Activated naive CD4-positive, alpha-beta T cell treated with anti-CD3 and anti-CD28 coated beads for 36 hours (primary cell): ENCODE data around the gene CCS. TPM values are rescaled to one million over a fixed set of nuclear protein-coding genes. Genes with fewer than 3 reads are reported as not detected.
"Not testable (repeated sequence)": the region's sequence is repeated elsewhere in the genome, so short reads cannot be mapped to it uniquely, and the experiment has no call there.

Experiments used
- CTCF ChIA-PET: fragments of 350-600 bp; sonication (Branson Sonifier 250); formaldehyde crosslinking; loops from one replicate; lab custom pipeline; 2021; ENCODE audit warnings: antibody characterized with exemption; lab: Charles Lee
- DNase-seq: peaks from one replicate; pipeline ENCODE4 v3.0.0-alpha.2; 2020
- H3K27ac Mint-ChIP-seq: one replicate; pipeline ENCODE4 v1.8.0; 2021; ENCODE audit warnings: mild to moderate bottlenecking, mixed read lengths
- H3K27me3 Mint-ChIP-seq: one replicate; pipeline ENCODE4 v1.8.0; 2021; ENCODE audit warnings: low read depth, mixed read lengths
- H3K36me3 Mint-ChIP-seq: one replicate; pipeline ENCODE4 v1.8.0; 2021; ENCODE audit warnings: low read depth, mixed read lengths
- H3K4me1 Mint-ChIP-seq: one replicate; pipeline ENCODE4 v1.8.0; 2021; ENCODE audit warnings: low read depth, mixed read lengths
- H3K4me3 Mint-ChIP-seq: one replicate; pipeline ENCODE4 v1.8.0; 2021; ENCODE audit warnings: mild to moderate bottlenecking, moderate library complexity, mixed read lengths
- H3K9me3 Mint-ChIP-seq: one replicate; pipeline ENCODE4 v1.8.0; 2021; ENCODE audit warnings: mixed read lengths
- intact Hi-C: fragments of 100-400 bp; cut with micrococcal nuclease; formaldehyde crosslinking; loops from one replicate; pipeline ENCODE4 v1.15.1; 2023
- total RNA-seq, 2 experiments: library from RNA; stranded (reverse); gene quantifications; one replicate each; pipeline ENCODE4 v1.2.3, GENCODE V29; 2021

Gene CCS
- total RNA-seq: 10 to 100 TPM; 22.6 to 22.8 TPM

DNA sequence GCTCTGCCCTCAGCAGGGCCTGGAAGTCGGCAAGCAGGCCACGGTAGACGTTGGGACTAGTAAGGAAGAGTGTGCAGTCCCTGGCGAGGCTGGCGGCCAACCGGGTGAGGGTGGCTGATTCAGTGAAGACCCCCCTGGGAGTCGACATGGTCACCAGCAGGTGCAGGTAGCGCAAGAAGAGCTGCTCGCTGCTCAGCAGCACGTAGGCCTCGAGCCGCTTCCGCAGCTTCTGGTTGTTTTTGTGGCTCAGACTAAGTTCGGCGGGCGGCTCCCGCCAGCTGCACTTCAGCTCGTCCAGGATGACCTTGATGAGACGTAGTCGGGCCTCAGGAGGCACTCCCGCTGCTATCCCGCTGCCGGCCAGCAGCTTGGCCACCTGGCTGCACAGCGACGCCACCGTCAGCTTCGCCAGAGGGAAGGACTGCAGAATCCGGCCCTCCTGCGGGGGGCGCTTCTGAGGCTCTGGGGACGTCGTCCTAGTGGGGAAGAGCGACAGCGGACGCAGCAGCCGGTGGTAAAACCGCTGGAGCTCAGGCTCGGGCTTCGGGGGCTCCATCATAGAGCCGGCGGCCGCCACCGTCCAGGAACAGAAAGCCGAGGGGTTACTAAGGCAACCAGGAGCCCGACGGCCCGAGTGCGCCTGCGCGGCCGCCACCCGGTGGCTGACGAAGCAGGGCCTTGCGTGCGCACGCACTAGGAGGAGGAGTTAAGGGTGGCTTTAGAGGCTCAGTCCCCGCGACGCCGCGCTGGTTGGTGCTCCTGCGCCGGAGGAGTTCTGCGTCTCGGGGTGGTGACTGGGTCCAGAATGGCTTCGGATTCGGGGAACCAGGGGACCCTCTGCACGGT, at the start of gene CCS, which contains the start of gene CCDC87:
TSS of gene CCS (plus strand) at position 729 of the 846 bp plus-strand sequence. CDS start at position 806, 77 bp downstream.
TSS of gene CCDC87 (minus strand) at position 607 of the 846 bp plus-strand sequence. CDS start at position 559, 48 bp downstream.
- CTCF ChIA-PET: interaction anchor here (0.5 to 2.0 kb wide), 16 partner anchors 10 to 382 kb away, joined by 3 to 8 read pairs (median 3); partner anchors contain the start of genes RBM4 and RBM4B
- Mint-ChIP-seq H3K4me1 (peaks cover 30% of the 10 kb centered on the region), H3K36me3 (peaks cover 5% of the 10 kb centered on the region), H3K27me3 (no peaks in the 10 kb centered on the region), H3K4me3 (peak within 1 kb of the TSS; percentile 100), H3K9me3 (no peaks in the 10 kb centered on the region), H3K27ac (peak within 1 kb of the TSS; percentile 98)
- DNase-seq: peak; percentile 98
- intact Hi-C loops: loop anchor here (1.0 kb wide), 3 partner anchors 24 to 86 kb away; partner anchors contain the start of genes RBM14 and RBM4

DNA sequence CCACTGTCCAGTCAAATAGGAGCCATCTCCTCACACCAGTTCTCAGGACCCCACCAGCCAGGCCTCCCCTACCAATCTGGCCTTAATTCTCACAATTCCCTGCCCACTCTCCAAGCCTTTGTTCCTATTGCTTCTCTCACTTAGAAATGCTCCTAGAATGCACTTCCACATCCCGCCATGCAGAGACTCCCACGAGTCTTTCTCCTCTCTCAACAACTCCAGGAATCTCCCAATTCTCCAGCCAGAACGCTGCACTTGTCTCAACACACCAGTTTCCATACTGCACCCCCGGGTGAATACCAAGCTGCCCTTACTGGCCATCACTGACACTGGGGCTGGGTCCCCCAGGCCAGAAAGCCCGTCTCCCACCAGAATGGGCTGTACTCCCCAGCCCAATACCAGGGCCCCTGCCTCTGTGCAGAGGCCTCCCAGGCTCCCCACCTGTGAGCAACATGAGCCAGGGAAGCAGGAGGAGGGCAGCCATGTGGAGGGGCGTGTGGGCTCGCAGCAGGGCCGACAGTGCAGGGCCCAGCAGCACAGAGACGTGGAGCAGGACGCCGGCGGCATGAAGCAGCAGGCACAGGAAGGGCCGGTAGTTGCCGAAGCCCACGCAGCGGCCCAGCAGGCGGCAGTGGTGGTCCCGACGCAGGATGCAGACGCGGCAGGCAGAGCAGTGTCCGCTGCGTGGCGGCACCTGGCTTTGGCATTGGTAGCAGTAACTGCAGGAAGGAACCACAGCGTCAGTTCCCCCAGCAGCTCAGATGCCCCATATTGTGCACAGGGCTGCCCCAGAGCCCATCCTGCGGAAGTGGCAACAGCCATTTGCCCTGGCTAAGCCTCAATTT, 49.5 kb upstream of the CCS start:
- CTCF ChIA-PET: interaction anchor here (0.6 kb wide), 1 partner anchor 510 kb away, joined by 3 read pairs; no protein-coding TSS in a partner anchor
- Mint-ChIP-seq H3K4me3 (peak overlapping the region; percentile 64), H3K27me3 (no peaks in the 10 kb centered on the region), H3K27ac (peak overlapping the region; percentile 52), H3K4me1 (peaks cover 18% of the 10 kb centered on the region), H3K36me3 (peaks cover 6% of the 10 kb centered on the region), H3K9me3 (no peaks in the 10 kb centered on the region)
- intact Hi-C loops: loop anchor here (10.0 kb wide), 1 partner anchor 411 kb away; the partner anchor contains the start of gene PC
- peak; percentile 81 for DNase-seq

DNA sequence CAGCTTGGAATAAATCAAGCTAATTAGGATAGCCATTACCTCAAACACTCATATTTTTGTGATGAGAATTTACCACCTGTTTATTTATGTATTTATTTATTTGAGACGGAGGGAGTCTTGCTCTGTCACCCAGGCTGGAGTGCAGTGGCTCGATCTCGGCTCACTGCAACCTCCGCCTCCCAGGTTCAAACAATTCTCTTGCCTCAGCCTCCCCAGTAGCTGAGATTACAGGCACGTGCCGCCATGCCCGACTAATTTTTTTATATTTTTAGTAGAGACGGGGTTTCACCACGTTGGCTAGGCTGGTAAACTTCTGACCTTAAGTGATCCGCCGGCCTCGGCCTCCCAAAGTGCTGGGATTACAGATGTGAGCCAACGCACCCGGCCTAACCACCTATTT, 48.0 kb upstream of the CCS start:
- H3K27me3 Mint-ChIP-seq, H3K36me3 Mint-ChIP-seq, DNase-seq, H3K9me3 Mint-ChIP-seq: not testable (repeated sequence)
- peak overlapping the region; percentile 25 for H3K27ac Mint-ChIP-seq
- CTCF ChIA-PET: interaction anchor here (2.1 kb wide), 1 partner anchor 133 kb away, joined by 5 read pairs; no protein-coding TSS in a partner anchor
- intact Hi-C loops: loop anchor here (10.0 kb wide), 1 partner anchor 410 kb away; the partner anchor contains the start of gene PC
- peaks cover 18% of the 10 kb centered on the region for H3K4me1 Mint-ChIP-seq
- H3K4me3 Mint-ChIP-seq: peak overlapping the region; percentile 71

- no peaks in the 10 kb centered on the region for H3K9me3 Mint-ChIP-seq
- peaks cover 3% of the 10 kb centered on the region for H3K36me3 Mint-ChIP-seq
- peak within 1 kb of the TSS; percentile 30 for H3K27ac Mint-ChIP-seq
- peak within 1 kb of the TSS; percentile 75 for H3K4me3 Mint-ChIP-seq
- CTCF ChIA-PET: interaction anchor here (1.0 to 2.1 kb wide), 6 partner anchors 24 to 159 kb away, joined by 3 to 5 read pairs (median 4); no protein-coding TSS in a partner anchor
- DNase-seq: peak; percentile 91
- intact Hi-C loops: loop anchor here (1.0 to 10.0 kb wide), 6 partner anchors 35 to 409 kb away; partner anchors contain the start of genes BBS1, PC, RBM14 and RBM4
- H3K27me3 Mint-ChIP-seq: no peaks in the 10 kb centered on the region
- H3K4me1 Mint-ChIP-seq: peaks cover 18% of the 10 kb centered on the region
Measured at GRCh38 chr11:66545701-66546367, 47.2 kb upstream of the CCS start, which contains the start of gene ZDHHC24. Gene ZDHHC24 (minus strand): TSS chr11:66546048. CDS start chr11:66546003, 45 bp downstream.

- H3K36me3 Mint-ChIP-seq: peaks cover 3% of the 10 kb centered on the region
- no peaks in the 10 kb centered on the region for H3K9me3 Mint-ChIP-seq
- intact Hi-C loops: loop anchor here (1.0 to 10.0 kb wide), 6 partner anchors 36 to 408 kb away; partner anchors contain the start of genes BBS1, PC, RBM14 and RBM4
- peak within 1 kb of the TSS; percentile 75 for H3K4me3 Mint-ChIP-seq
- peak; percentile 14 for DNase-seq
- peaks cover 18% of the 10 kb centered on the region for H3K4me1 Mint-ChIP-seq
- H3K27ac Mint-ChIP-seq: peak within 1 kb of the TSS; percentile 30
- no peaks in the 10 kb centered on the region for H3K27me3 Mint-ChIP-seq
- CTCF ChIA-PET: interaction anchor here (0.6 to 2.1 kb wide), 9 partner anchors 21 to 393 kb away, joined by 3 to 6 read pairs (median 3); partner anchors contain the start of gene MRPL11
Measured at GRCh38 chr11:66546368-66546965, 46.5 kb upstream of the CCS start, which contains the start of gene ACTN3. Gene ACTN3 (plus strand): TSS chr11:66546903. CDS start chr11:66546938, 35 bp downstream.

DNA sequence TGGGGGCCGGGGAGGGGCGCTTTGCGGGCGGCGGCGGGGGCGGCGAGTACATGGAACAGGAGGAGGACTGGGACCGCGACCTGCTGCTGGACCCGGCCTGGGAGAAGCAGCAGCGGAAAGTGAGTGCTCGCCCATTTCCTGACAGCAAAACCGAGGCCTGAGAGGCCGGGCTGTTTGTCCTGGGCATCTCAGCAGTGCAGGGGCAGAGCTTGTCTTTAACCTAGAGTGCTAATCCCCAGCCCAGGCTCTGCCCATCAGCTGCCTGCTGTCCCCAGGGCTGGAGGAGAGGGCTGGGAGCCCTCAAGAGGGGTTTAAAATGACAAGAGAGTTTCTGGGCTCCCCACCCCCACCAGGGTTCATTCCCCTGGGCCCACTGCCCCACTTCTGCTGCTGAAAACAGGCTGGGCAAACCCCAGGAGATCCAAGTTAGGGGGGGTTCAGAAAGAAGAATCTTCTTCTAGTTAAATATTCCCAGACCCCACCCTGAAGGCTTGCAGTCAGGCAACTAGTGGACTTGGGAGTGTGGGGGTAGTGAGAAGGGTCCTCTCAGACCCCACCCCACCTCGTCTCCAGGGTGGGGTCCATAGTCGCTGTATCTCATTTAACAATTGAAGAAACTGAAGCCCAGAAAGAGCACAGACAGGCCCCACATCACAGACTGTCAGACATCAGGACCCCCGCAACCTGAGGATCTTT, 45.9 kb upstream of the CCS start:
- CTCF ChIA-PET: interaction anchor here (0.6 to 2.1 kb wide), 7 partner anchors 20 to 393 kb away, joined by 3 to 6 read pairs (median 3); partner anchors contain the start of gene MRPL11
- Mint-ChIP-seq H3K9me3 (no peaks in the 10 kb centered on the region), H3K27ac (no peak overlapping the region), H3K27me3 (no peaks in the 10 kb centered on the region), H3K4me1 (peaks cover 18% of the 10 kb centered on the region), H3K4me3 (peak overlapping the region; percentile 75), H3K36me3 (peaks cover 3% of the 10 kb centered on the region)
- intact Hi-C loops: loop anchor here (1.0 to 10.0 kb wide), 6 partner anchors 36 to 408 kb away; partner anchors contain the start of genes BBS1, PC, RBM14 and RBM4
- no peak for DNase-seq

DNA sequence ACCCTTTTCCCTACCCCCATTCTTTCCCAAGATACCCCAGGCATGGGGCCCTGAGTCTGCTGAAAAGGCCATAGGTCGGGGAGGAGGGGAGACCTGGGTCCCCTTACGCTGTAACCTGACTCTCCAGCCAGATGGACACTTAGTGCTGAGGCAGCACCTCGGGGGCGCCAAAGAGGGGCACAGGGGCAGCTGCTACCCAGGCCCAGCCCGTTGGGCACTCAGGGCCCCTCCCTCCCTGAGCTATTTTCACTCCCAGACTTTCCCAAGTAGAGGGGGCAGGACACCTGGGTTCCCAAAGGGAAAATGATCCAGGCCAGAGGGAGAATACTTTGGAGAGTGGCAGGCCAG, 45.3 kb upstream of the CCS start:
- CTCF ChIA-PET: interaction anchor here (1.0 kb wide), 1 partner anchor 20 kb away, joined by 3 read pairs; no protein-coding TSS in a partner anchor

DNA sequence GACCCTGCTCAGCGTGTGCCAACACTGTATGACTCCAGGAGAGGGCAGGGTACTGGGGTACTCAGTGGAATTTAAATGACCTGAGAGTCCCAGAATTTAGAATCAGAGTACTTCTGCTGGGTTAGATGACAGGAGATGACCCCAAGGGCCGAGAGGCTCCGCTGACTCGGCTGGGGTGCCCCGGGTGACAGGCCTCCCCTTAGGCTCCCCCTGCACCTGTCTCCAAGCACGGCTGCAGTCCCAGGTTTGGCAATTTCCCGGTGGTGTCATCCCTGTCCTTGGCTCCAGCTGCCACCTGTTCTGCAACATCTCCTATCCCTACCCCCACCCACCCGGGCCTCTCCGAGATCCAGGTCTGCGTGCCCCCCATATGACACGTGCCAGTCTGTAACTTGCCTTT, 44.9 kb upstream of the CCS start:
- no peak overlapping the region for H3K4me3 Mint-ChIP-seq
- H3K9me3 Mint-ChIP-seq: no peaks in the 10 kb centered on the region
- no peak for DNase-seq
- H3K27me3 Mint-ChIP-seq: no peaks in the 10 kb centered on the region
- H3K4me1 Mint-ChIP-seq: peaks cover 18% of the 10 kb centered on the region
- H3K36me3 Mint-ChIP-seq: peaks cover 2% of the 10 kb centered on the region
- CTCF ChIA-PET: interaction anchor here (1.0 kb wide), 1 partner anchor 129 kb away, joined by 3 read pairs; the partner anchor contains the start of gene RBM4B
- intact Hi-C loops: loop anchor here (10.0 kb wide), 1 partner anchor 407 kb away; the partner anchor contains the start of gene PC
- no peak overlapping the region for H3K27ac Mint-ChIP-seq

More for the DNA sequence above, 45.3 kb upstream of the CCS start:
- Mint-ChIP-seq H3K4me1 (peaks cover 18% of the 10 kb centered on the region), H3K36me3 (peaks cover 2% of the 10 kb centered on the region), H3K9me3 (no peaks in the 10 kb centered on the region), H3K4me3 (no peak overlapping the region), H3K27me3 (no peaks in the 10 kb centered on the region), H3K27ac (no peak overlapping the region)
- intact Hi-C loops: loop anchor here (2.0 to 10.0 kb wide), 3 partner anchors 37 to 407 kb away; partner anchors contain the start of genes BBS1, PC and RBM14
- DNase-seq: no peak

DNA sequence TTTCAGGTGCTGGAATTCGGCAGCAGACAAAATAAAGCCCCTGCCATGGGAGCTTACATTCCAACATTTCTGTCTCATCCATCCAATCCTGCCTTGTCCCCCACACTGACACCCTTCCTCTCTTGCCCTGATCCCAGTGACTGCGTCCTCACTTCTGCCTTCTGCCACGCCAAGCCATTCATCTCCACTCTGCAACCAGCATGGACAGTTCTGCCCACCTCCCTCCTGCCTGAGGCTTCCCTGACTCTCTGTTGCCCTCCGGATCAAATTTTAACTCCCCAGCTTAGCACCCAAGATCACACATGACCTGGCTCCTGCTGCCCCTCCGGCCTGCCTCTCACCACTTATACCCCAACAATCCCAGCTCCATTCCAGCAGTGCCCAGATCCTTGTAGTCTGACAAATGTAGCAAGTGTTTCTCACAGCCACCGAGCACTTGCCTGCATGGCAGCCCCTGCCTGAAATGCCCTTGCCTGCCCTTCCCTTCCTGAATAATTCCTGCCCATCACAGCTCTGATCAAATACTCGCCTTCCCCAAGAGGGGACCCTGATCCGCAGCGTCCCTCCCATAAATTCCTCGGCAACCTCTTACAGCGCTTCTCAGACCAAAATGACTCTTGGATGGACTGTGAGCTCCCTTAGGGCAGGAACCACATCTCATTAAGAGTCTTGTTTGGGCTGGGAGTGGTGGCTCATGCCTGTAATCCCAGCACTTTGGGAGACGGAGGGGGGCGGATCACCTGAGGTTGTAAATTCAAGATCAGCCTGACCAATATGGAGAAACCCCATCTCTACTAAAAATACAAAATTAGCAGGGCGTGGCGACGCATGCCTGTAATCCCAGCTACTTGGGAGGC, 44.0 kb upstream of the CCS start:
- H3K27me3 Mint-ChIP-seq: no peaks in the 10 kb centered on the region
- no peak overlapping the region for H3K4me3 Mint-ChIP-seq
- H3K27ac Mint-ChIP-seq: no peak overlapping the region
- H3K4me1 Mint-ChIP-seq: peaks cover 10% of the 10 kb centered on the region
- CTCF ChIA-PET: interaction anchor here (1.0 kb wide), 1 partner anchor 128 kb away, joined by 3 read pairs; the partner anchor contains the start of gene RBM4B
- H3K36me3 Mint-ChIP-seq: no peaks in the 10 kb centered on the region
- DNase-seq: no peak
- no peaks in the 10 kb centered on the region for H3K9me3 Mint-ChIP-seq
- intact Hi-C loops: loop anchor here (10.0 kb wide), 1 partner anchor 406 kb away; the partner anchor contains the start of gene PC
